GM10266 (cell line): ENCODE results near the gene CACNA1A.

Experiments used
- DNase-seq: peaks from one replicate; pipeline ENCODE4 v3.0.0; 2012; ENCODE audit errors: extremely low spot score
- CTCF ChIP-seq: IDR thresholded peaks from 2 replicates; pipeline ENCODE4 v1.5.1; 2012; ENCODE audit warnings: mild to moderate bottlenecking, low read depth; ENCODE audit not compliant: control insufficient read depth, insufficient read depth; ENCODE audit errors: missing control alignments

The CACNA1A gene

GRCh38 chr19:13231663-13232062, 274.6 kb downstream of the CACNA1A start:
- TF ChIP-seq CTCF: no peak
- no peak for DNase-seq

- DNase-seq: no peak
- no peak for TF ChIP-seq CTCF
Observed at GRCh38 chr19:13229246-13229645, 277.0 kb downstream of the CACNA1A start.

GRCh38 chr19:13228561-13228960, 277.7 kb downstream of the CACNA1A start:
- no peak for DNase-seq
- TF ChIP-seq CTCF: no peak

GRCh38 chr19:13226983-13227382, 279.3 kb downstream of the CACNA1A start:
- no peak for TF ChIP-seq CTCF
- no peak for DNase-seq

GRCh38 chr19:13225973-13226865, 280.1 kb downstream of the CACNA1A start:
- no peak for DNase-seq
- no peak for TF ChIP-seq CTCF

- TF ChIP-seq CTCF: no peak
- DNase-seq: no peak
Observed at GRCh38 chr19:13225085-13225484, 281.2 kb downstream of the CACNA1A start.

- DNase-seq: no peak
- no peak for TF ChIP-seq CTCF
Observed at GRCh38 chr19:13220847-13221246, 285.4 kb downstream of the CACNA1A start.
